Neural progenitor cell (in vitro differentiated cells): ENCODE results near the gene CCL16.

Experiments
- CTCF ChIP-seq: fragments of 200-600 bp; sonication (generic); IDR thresholded peaks from 2 replicates; pipeline ENCODE4 v1.5.1; 2017; ENCODE audit warnings: antibody characterized with exemption, mild to moderate bottlenecking
- EZH2phosphoT487 ChIP-seq: fragments of 200-600 bp; sonication (generic); IDR thresholded peaks from 2 replicates; pipeline ENCODE4 v1.6.1; 2017; ENCODE audit warnings: antibody characterized with exemption

DNA sequence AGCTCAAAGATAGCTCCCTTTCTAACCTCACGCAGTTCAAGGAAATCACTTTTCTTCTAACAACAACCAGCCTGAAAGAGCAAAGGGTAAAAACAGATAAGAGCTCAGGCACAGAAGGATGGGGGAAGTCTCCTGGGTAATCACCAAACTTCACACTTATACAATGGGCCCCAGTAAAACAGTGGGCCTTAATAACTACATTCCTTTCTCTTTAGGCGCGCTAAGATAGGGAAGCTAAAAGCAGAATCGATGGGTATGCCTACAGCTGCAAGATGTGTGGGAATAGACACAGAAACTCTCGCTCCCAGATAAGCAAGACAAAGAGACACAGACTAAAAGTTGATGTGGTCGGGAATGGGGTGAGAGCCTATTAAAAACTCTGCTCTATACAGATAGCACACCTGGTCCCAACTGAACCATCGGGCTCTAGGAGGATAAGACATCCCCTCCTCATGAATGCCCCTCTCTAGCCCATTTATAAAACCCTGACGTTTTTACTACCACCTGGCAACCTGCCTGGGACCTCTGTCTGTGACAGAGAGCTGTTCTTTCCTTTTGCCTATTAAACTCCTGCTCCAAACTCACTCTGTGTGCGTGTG is 38.6 kb downstream of the CCL16 start:
- TF ChIP-seq CTCF, result no peak
- no peak for TF ChIP-seq EZH2phosphoT487
